ENCODE measurements around the gene HS6ST2. TPM values are rescaled to one million over a fixed set of nuclear protein-coding genes. Genes with fewer than 3 reads are reported as not detected.

Gene HS6ST2
- total RNA-seq, 3 donors from 2014 or later, result 0.32 to 1.3 (median 1.2) TPM

GRCh38 chrX:132763528-132763927 is 194.9 kb downstream of the HS6ST2 start:
- intact Hi-C loops (cut with DNase I; ENCODE audit: low total_unique reads), result no loop called here
- H3K27ac ChIP-seq, result no peak overlapping the region
- TF ChIP-seq CTCF (IDR thresholded peaks at IDR 0.05), result no peak
- no peak for TF ChIP-seq POLR2AphosphoS5 (IDR thresholded peaks at IDR 0.05)
- no peak overlapping the region for H3K4me3 ChIP-seq
- no peaks in the 10 kb centered on the region for H3K9me3 ChIP-seq
- H3K4me1 ChIP-seq, result no peaks in the 10 kb centered on the region
- DNase-seq (ENCODE audit: low spot score in 2 of 2), result no peak
- no peaks in the 10 kb centered on the region for H3K36me3 ChIP-seq
- H3K27me3 ChIP-seq, result peaks cover 0 to 41% of the 10 kb centered on the region in 2 donors

DNA sequence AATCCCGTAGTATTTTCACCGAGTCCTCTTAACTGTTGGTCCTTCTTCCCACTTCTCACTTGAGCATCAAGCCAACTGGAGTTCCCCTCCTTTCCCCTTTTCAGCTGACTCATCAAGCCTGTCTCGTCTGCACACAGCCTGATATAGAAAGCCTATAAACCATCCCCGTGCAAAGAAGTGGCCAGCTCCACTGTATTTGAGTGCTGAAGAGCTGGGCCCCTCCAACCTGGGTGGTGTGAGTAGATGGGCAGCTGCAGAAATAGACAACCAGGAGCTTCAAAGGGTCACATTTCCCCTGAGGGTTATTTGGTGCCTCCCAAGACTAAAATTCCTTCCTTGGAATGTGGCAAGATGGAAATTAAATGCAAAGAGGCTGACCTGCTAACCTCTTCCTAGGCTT is 199.7 kb downstream of the HS6ST2 start:
- Histone ChIP-seq H3K27me3 (peaks cover 0 to 48% of the 10 kb centered on the region in 2 donors), H3K9me3 (no peaks in the 10 kb centered on the region), H3K4me3 (no peak overlapping the region), H3K27ac (no peak overlapping the region), H3K36me3 (no peaks in the 10 kb centered on the region), H3K4me1 (no peaks in the 10 kb centered on the region)
- intact Hi-C loops (cut with DNase I; ENCODE audit: low total_unique reads), result no loop called here
- TF ChIP-seq POLR2A (IDR thresholded peaks at IDR 0.05), result no peak
- DNase-seq (ENCODE audit: low spot score in 2 of 2), result no peak

GRCh38 chrX:132757066-132757623 is 201.3 kb downstream of the HS6ST2 start:
- intact Hi-C loops (cut with DNase I; ENCODE audit: low total_unique reads), result no loop called here
- no peak for DNase-seq (ENCODE audit: low spot score in 2 of 2)
- Histone ChIP-seq H3K36me3 (no peaks in the 10 kb centered on the region), H3K27ac (no peak overlapping the region), H3K4me3 (no peak overlapping the region), H3K27me3 (peaks cover 0 to 58% of the 10 kb centered on the region in 2 donors), H3K9me3 (no peaks in the 10 kb centered on the region), H3K4me1 (no peaks in the 10 kb centered on the region)
- TF ChIP-seq CTCF (IDR thresholded peaks at IDR 0.05), result no peak
- no peak for TF ChIP-seq POLR2A (IDR thresholded peaks at IDR 0.05)
- TF ChIP-seq POLR2AphosphoS5 (IDR thresholded peaks at IDR 0.05), result no peak

- Histone ChIP-seq H3K27ac (no peak overlapping the region), H3K4me1 (no peaks in the 10 kb centered on the region), H3K36me3 (no peaks in the 10 kb centered on the region), H3K27me3 (peaks cover 0 to 59% of the 10 kb centered on the region in 2 donors), H3K9me3 (no peaks in the 10 kb centered on the region), H3K4me3 (no peak overlapping the region)
- TF ChIP-seq POLR2AphosphoS5 (IDR thresholded peaks at IDR 0.05), result no peak
- no peak for TF ChIP-seq POLR2A (IDR thresholded peaks at IDR 0.05)
- DNase-seq (ENCODE audit: low spot score in 2 of 2), result no peak
- intact Hi-C loops (cut with DNase I; ENCODE audit: low total_unique reads), result no loop called here
Observed at GRCh38 chrX:132756439-132756838, 202.0 kb downstream of the HS6ST2 start.

DNA sequence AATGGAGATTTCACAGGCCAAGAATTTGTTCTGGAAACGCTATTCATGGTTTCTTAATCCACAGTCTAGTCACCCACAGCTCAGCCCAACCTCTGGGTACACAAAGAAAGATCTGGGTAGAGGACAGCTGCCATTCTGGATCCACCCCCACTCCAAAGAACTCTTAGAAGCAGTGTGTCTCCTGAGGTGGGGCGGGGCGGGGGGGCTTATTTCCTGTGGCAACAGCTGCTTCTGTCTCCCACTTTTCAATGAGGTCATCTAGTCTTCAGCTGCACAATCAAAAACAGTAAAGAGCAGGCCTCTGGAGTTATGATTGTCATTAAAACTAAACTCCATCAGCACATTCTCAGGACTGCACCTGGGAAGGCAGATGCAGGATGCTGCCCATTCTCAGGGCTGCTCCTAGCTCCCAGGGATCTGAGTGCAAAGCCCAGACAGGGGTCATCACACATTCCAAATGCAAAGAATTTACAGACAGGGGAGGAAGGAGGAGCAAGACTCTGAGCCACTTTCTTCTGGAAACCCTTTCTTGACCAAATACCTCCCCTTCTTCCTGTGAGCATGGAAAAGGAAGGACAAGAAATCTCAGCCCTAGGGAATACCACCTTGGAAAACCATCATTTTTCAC is 207.3 kb downstream of the HS6ST2 start:
- no peak overlapping the region for H3K4me3 ChIP-seq
- intact Hi-C loops (cut with DNase I; ENCODE audit: low total_unique reads), result no loop called here
- no peaks in the 10 kb centered on the region for H3K9me3 ChIP-seq
- H3K4me1 ChIP-seq, result no peaks in the 10 kb centered on the region
- TF ChIP-seq POLR2A (IDR thresholded peaks at IDR 0.05) (no peak), CTCF (IDR thresholded peaks at IDR 0.05) (no peak), POLR2AphosphoS5 (IDR thresholded peaks at IDR 0.05) (no peak)
- peaks cover 0 to 73% of the 10 kb centered on the region in 2 donors for H3K27me3 ChIP-seq
- no peaks in the 10 kb centered on the region for H3K36me3 ChIP-seq
- peak overlapping the region in 1 of 2 donors; percentile 7 for H3K27ac ChIP-seq
- no peak for DNase-seq (ENCODE audit: low spot score in 2 of 2)

- H3K9me3 ChIP-seq, result no peaks in the 10 kb centered on the region
- H3K4me3 ChIP-seq, result no peak overlapping the region
- H3K27ac ChIP-seq, result peak overlapping the region in 1 of 2 donors; percentile 7
- no peak for DNase-seq (ENCODE audit: low spot score in 2 of 2)
- intact Hi-C loops (cut with DNase I; ENCODE audit: low total_unique reads), result no loop called here
- no peaks in the 10 kb centered on the region for H3K36me3 ChIP-seq
- peaks cover 0 to 68% of the 10 kb centered on the region in 2 donors for H3K27me3 ChIP-seq
- TF ChIP-seq POLR2AphosphoS5 (IDR thresholded peaks at IDR 0.05), result no peak
- no peak for TF ChIP-seq CTCF (IDR thresholded peaks at IDR 0.05)
- TF ChIP-seq POLR2A (IDR thresholded peaks at IDR 0.05), result no peak
- H3K4me1 ChIP-seq, result no peaks in the 10 kb centered on the region
Observed at GRCh38 chrX:132750331-132751062, 207.9 kb downstream of the HS6ST2 start.
